HG03064 (cell line): ENCODE measurements around the gene DCC.

Experiments
- ATAC-seq: cut with Tn5 transposase; IDR thresholded peaks from one replicate; pipeline ENCODE4 v1.9.1; 2021; ENCODE audit warnings: low read depth; ENCODE audit not compliant: unreplicated experiment

Gene DCC

DNA sequence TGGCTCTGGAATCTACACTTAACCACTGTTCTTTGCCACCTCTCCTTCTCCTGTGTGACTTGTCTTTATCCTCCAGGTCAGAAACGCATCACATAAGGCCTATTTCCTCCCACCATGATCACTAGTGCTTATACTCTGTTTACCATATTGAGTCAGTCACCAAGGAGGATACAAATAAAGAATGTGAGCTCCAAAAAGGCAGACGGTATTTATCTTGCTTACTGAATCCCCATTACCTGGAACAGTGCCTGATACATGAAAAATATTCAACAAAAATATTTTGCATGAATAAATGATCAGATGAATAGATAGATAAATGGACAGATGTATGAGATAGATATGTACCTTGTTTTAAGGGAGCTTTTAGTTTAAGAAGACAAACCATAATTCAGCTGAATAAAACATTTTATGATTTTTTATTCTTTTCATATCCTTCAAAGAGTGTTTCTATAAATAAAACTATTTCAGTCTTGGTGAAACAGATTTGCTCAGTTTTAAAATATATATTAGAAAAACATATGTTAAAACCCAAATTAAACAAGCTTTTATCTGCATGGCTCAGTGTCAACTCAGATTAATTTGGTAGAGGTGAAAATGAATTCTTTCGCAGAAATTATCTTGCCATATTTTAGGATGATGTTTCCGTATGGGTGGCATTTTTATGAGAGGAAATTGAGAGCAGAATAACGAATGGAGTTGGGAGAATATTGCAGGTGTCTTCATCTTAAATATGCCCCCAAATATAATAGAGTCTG, 799.9 kb downstream of the DCC start:
- ATAC-seq: no peak

DNA sequence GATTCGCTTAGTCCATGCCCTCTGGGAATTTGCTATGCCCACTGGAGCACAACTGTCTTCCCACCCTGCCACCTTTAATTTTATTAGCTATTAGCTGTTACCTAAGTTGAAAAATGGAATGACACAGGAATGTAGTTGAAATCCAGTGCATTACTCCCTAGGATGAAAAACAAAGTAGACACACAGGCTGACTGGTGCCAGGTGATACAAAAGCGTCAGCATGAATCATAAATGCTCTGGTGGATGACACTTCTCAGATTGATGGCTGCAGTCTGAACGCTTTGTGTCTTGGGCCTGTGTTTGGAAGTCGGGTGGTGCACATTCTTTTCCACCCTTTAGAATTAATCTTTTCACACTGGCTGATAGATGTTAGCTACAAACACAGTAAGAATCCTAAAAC, 802.0 kb downstream of the DCC start:
- no peak for ATAC-seq

DNA sequence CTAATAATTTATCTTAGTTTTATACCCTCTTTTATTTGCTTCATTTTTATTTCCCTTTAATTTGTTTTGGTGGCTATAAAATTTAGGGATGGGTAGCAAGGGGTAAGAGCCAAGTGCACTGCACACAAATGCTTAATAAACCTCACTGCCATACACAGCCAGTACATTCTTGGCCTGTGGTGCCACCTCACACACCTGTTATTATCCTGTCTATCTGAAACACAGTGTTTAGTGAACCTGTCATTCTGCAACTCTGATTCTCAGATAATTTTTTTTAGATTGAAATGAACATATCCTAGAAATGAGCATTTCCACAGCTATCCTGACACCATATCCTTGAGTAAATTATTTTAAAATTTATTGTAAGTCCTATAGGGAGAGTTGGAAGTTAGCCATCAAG, 807.5 kb downstream of the DCC start:
- ATAC-seq: no peak

DNA sequence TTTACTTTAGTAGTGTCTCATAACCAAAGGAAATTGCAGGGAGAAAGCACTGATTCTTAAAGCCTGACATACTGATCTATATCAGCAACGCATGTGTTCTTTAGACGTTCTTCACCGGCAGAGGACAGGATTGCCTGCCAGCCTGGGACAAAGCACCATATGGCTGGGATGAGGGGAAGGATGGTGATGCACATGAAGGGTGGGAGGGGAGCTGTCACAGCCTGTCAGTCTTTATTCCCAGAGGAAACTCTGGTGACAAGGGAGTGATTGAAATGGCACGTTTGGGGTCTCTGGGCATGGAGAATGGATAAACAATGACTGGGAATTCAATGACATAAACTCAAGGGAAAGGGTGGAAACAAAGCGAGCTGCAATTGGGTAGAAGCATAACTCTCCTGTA, 808.1 kb downstream of the DCC start:
- no peak for ATAC-seq

DNA sequence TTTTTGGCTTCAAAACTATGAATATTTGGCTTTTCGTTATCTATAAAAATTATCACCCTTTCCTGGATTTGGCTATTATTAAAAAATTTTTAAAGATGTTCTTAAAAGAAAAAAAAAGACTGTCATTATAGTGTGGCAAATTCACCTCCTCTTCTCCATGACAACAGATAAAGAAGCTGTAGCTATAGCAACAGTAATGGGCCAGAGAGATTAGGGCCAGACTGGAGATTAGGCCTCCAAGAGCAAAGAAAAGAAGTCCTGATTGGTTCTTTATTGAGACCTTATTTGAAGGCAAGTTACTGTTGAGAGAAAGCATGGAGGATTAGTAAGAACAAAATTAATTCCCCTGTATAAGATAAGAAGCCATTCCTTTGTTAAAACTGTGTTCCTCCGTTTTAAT, 812.5 kb downstream of the DCC start:
- no peak for ATAC-seq

DNA sequence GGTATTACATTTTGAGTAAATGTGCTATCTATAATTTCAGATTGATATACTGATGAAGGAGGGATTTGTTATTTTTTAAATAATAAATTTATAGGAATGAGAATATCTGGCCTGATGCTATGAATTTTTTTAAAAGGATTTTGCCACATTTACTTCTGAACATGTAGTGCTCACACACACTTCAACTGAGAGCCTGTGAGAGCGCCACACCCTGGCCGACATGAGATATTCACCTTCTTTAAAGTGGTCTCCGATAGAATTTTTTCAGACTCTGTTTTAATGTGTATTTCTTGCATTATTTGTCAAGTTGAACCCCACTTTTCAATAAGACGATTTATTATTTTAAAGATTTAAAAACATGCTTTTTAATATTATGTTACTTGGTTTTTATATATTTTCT, 813.3 kb downstream of the DCC start:
- no peak for ATAC-seq

DNA sequence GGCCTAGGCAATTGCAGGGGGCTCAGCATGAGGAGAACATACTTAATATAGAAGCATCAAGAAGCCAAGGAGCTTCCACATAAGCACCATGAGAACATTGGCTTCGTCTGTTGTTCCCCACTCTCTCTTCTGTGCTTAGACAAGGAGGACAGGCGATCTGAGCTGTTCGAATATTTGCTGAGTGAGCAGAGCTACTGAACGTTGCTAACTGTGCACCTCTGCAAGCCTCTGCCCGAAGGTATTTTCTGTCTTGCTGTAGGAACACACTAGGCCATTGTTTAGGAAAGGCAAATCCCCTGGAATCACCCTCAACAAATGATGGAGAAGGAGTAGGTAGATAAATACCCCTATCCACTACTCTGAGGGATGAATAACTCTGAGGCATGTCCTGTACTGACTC, 813.8 kb downstream of the DCC start:
- ATAC-seq: no peak

DNA sequence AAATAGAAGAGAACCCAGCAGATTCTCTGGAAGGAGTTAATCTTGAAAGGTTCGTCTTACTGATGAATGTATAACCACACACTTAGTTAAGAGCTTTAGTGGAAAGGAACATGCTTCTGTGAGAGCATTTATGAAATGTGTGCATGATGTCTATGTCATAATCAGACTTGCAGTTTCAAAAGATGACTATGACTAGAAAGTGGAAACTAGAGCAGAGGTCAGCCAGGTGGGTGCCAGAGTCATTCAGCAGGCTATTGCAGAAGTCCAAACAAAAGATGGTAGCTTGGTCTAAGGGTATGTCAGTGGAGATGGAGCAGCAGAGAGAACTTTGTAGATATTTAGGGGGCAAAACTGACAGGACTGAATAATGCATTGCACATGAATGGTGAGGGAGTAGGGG, 825.8 kb downstream of the DCC start:
- no peak for ATAC-seq

DNA sequence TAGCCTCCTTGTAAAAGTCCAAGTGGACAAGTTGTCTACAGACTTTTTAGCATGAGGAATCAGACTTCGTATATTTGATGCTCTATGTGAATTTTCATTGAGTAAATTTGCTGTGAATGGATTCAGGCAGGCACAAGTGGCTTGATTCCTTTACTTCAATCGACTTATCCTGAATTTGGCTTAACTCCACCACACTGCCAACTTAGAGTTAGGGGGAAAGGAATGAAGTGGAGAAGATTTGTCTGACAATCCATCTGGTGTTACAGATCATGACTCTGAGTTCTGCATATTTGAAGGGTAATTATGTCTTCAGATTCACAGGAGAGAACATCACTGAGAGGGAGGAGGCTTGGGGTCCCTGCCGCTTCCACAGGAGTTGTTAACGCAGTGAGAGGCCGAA, 829.3 kb downstream of the DCC start:
- ATAC-seq: no peak

DNA sequence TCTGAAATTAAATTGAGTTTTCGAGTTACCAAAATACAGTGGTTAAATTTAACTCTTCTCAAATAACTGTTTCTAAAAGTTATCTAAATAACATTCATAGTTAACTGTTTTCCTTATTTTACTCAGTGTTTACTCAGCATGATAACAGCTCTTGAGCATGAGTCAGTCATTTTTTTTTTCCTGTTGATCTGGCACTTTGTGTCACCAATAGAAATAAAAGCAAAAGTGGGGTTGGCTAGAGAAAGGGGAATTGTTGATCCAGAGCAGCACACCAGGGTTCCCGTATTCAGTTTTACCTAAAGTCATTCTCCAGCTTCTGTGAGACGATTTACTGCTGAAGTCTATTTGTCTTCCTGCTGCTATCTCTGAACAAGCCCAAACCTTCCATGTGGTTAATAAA, 851.6 kb downstream of the DCC start:
- ATAC-seq: no peak

DNA sequence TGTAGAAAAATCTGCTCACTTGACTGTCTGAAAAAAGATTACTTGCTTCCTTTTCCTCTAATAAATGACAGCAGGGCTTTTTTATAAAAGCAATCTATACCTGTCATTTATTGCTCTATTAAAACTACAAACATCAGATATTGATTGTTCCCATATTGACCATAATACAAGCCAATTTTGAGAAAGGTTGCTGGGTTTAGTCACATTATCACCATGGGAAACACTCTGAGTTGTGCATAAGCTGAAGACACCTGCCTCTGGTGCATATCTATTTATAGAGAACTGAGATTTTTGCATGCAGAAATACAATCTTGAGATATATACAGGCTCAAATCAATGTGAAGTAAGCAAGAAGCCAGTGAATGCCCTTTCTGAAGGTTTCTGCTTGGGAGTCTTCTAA, 853.9 kb downstream of the DCC start:
- ATAC-seq: no peak

DNA sequence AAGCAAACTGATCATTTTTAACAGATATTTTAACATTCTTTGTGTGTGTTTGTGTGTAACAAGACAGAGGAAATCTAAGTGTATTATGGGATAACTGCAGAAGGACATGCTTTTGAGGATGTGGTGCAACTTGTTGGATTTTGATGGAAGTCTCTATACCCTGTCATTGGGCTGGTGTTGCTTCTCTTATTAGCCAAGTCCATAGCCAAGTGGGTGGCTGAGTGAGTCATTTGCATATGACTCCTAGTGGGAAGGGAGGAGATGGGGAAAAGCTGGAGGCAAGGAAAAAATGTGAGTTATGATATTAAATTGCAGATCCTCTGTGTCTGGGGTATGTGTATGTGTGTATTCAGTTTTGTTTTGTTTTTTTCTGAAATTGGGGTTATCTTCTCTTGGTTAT, 879.9 kb downstream of the DCC start:
- no peak for ATAC-seq

DNA sequence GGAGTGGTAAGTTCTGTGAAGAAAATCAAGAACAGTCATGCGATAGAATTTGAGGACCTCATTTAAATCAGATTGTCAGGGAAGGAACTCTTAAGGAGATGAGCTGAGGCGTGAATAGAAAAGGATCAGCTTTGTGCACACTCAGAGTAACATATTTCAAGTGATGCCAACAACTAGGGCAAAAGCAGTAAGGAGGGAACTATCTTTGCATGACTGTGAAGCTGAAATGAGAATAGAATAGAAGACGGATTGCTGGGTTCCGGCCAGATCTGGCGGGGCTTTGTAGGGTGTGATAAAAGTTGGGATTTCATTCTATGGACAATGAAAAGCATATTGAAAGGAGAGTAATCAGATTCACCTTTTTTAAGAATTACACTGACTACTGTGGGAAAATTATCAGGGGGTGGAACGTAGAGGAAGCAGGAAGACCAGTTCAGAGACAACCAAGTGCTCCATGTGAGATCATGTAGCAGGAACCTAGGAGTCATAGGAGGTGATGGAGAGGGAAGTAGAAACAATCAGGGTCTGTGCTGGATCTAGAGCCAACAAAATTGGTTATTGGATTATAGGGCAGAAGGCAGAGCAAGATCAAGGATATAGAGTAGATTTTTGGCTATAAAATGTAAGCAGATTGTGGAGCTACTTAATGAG, 884.3 kb downstream of the DCC start:
- ATAC-seq: no peak

DNA sequence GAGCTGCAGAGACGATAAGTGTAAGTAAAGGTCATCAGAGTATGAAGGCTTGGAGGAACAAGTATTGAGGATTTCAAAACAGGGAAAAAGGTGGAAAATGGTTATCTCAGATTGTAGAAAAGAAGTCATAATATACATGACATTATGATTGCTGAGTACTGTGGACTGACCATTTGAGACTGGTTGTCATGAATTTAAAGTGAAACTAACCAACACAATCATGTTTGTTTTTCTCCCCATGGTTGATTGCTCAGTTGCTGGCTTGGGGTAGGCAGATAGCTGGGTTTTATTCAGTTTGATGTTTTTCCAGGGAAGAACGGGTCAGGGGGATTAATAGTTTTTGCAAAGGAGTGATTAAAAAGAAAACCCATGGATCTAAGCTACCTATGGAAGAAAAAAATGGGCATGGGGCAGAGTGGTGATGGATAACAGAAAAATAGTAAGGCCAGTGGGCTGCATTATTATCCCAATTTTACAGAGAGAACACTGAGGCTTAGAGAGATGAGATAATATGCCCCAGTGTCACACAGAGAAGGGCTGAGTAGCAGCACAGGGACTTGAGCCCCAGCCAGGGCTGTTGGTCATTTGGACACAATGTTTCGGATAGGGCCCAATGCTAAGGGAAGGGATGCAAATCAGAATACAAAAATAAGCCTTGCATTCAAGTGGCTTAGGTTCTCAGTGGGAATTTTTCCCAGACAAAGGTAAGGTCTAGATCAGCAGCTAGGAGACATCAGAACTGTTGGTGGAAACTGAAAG, 885.7 kb downstream of the DCC start:
- ATAC-seq: no peak

DNA sequence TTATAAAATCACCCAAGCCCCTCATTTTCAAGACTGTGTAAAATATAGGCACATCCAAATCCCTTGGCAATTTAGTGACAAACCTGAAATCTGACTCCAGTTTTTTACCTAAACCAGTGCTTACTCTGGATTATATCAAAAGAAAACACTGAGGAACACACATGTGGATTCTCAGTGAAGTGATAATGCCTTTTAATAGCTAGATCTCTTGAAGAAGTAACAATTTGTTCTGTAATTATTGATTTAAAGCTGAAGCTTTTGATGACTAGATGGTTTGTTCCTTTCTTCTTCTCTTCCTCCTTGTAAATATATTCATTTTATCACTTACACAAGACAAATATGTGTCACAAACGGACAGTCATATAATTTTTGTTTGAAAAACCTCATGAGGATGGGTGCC, 894.6 kb downstream of the DCC start:
- ATAC-seq: no peak

DNA sequence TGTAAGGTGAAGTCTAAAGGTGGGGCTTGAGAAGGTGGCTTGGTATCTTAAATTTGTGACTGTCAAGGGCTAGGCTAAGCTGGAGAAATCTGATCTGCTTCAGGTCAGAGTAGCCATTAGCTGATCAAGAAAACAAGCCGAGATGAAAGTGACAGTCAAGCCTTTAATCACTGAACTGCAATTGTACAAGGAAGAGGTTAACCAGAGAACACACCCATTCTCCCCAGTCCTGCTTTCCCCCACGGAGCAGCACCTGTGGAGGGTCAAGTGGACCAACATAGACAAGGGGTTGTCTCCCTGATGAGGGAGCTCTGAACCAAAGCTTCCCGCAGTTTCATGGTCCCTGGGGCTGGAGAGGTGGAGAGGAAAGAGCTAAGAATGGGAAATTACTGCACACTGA, 901.2 kb downstream of the DCC start:
- ATAC-seq: no peak

DNA sequence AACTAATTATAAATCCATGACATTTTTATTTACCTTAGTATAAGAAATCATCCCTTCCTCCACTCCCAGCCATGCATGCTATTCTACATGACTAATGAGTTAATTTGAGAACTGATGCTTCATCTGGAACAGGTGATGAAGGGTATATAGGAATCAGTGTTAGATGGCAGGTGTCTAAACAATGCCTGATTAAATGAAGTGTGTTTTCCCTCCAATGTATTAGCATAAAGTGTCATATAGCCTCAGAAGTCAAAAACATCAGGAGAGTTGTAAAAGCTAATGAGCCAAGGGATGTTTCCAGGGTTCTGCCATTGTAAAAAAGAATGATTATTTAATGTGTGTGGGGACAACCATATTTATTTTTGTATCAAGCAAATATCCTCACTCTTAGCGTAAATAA, 913.8 kb downstream of the DCC start:
- no peak for ATAC-seq

DNA sequence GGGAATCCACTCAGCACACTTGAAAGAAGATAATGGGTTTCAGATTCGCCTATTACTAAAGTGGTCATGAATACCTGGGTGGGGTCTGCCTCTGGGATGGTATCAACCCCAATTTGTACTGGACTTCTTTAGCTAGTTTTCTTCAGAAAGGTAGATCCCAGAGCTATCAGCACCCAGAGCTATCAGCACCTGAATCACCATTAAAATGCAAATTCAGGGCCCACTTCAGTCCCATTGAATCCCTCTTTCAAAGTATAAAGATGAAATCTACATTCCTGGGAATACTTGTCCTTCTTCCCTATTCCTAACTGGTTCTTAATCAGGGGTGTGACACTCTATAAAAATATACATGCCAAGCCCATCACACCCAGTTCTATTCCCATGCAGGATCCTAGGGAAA, 914.3 kb downstream of the DCC start:
- ATAC-seq: no peak

DNA sequence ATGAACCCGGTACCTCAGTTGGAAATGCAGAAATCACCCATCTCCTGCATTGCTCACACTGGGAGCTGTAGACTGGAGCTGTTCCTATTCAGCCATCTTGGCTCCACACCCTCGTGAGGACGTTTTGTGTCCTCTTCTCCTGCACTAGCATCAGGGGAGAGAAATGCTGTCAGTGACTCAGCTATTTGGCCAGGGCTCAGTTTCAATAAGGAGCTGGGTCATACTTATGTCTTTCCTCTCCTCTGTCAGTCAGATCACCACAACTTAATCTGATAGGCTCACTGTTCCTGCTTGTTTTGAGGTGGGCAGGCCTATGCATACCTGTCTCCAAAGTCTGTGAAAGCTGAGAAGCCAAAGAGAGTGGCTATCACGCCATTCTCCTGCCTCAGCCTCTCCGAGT, 921.2 kb downstream of the DCC start:
- ATAC-seq: no peak

DNA sequence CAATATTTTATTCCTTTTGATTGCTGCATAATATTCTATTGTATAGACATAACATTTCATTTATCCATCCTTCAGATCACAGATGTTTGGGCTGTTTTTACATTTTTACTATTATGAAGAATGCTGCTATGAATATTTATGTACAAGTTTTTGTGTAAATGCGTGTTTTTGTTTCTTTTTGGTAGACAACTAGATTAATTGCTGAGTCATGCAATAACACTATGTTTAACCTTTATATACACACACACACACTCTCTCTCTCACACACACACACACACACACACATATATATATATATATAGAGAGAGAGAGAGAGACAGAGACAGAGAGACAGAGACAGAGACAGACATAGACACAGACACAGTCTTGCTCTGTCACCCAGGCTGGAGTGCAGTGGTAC, 926.9 kb downstream of the DCC start:
- no peak for ATAC-seq

DNA sequence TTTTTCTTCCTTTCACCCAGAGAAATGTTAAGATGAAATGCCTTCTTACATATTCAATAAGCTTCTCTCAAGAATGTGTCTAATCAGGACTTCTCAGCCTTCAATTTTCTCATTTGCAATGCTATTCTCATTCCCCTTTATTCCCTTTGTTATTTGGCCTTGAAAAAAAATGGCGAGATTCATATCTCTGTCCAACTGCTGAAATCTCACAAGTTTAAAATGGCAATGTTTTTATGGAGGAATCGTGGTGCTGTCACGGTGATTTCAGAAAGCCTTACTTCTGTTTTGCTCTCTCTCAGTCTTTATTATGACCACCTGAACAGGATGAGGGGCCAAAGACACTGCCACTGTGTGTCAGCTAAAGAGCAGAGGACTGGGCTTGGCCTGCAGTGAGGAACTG, 928.5 kb downstream of the DCC start:
- no peak for ATAC-seq

DNA sequence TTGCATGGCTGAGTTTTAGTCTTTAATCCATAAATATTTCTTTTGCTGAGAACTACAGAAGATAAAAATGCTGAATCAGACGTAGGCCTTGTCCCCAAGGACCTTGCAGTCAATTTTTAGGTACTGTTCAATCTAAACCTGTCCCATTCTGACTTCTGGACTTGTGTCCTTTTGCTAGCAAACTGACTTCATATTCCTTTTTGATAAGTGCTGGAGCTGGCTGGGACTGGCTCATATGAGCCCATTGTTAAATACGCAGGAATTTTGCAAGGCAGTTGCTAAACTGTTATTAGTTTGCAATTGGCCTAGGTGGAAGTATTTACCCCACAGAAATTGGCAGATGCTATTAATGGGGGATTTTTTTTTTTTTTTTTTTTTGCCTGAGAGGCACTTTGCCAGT, 941.4 kb downstream of the DCC start:
- ATAC-seq: no peak
